Stimulated activated CD8-positive, alpha-beta memory T cell treated with anti-CD3 and anti-CD28 coated beads, Interleukin-2, amount 100 ng/mL, for 1 hour (primary cell): Measurements from ENCODE around the gene ADGRD2.

Experiments
- DNase-seq, 2 donors: peaks; one replicate each; pipeline ENCODE4 v3.0.0-alpha.2; 2020; ENCODE audit warnings: low read depth in 2 of 2

ADGRD2 gene

GRCh38 chr9:124478354-124478753, 28.1 kb downstream of the ADGRD2 start:
- DNase-seq = no peak

DNA sequence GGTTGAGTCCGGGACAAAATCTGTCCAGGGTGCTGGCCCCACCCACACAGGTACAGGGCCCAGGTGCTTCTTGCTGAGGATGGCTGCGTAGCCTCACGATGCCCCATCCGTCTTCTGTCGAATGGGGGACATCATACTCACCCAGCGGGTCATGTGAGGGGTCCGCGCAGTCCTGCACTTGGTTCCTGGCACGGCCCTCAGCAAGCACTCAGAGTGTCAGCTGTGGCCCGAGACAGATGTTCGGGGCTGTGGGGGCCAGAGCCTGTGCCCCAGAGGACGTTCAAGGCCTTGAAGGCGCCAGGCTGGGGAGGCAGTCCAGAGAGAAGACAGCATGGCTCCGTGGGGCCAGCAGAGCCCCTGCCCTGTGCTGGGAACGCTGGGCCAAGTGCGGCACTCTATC, 29.1 kb downstream of the ADGRD2 start:
- DNase-seq = no peak

GRCh38 chr9:124479947-124480620, 29.8 kb downstream of the ADGRD2 start:
- no peak for DNase-seq

DNA sequence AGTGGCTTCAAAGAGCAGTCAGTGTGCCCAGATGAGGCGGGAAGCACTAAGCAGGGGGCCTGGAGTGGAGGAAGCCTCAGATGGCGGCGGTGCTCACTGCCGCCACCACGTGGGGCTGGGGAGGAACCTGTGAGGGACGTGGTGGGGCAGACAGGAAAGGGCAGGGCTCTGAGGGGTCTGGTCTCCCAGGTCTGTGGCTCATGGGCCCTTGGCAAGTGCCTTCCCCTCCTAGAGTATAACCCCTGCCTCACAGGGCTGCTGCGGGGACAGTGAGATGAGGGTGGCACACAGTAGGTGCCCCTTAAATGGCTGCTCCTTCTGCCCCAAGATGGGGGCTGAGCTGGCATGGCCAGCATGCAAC, 30.4 kb downstream of the ADGRD2 start:
- DNase-seq = no peak

DNA sequence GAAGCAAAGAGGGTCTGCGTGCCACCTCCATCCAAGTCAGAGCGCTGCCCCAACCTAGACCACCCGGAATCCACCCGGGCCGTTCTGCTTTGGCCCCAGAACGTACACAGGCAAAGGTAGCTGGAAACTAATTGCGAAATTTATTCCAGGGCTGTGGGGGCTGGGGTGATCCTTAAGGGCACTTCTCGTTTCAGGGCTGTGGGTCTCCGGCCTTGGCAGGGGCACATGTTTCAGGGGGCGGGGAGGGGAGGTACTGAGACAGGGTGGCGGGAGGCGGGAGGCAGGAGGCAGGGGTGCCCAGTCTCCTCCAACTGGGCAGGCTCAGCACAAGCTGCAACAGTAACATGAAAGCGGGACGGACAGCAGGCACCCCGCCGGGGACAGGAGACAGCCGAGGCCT, 30.9 kb downstream of the ADGRD2 start:
- DNase-seq = no peak

GRCh38 chr9:124482431-124483031, 32.3 kb downstream of the ADGRD2 start:
- DNase-seq = no peak

- no peak for DNase-seq
Measured at GRCh38 chr9:124483481-124483880, 33.2 kb downstream of the ADGRD2 start.

DNA sequence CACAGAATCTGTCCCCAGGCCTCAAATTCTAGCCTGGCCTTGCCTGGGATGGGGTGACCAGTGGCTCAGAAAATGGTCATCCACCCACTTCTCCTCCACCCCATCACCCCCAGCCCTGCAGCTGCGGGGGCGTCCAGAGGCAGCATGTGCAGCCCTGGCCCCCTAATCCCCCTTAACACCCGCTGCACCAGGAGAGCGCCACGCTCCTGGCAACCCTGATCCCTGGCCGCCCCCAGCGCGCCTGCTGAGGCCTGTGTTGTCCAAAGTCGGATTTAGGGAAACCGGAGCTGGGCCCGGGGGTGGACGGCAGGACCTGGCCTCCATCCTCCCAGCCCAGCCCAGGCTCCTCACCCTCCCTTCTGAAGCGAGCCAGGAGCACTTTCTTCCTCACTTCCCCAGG, 35.0 kb downstream of the ADGRD2 start:
- DNase-seq = no peak

DNA sequence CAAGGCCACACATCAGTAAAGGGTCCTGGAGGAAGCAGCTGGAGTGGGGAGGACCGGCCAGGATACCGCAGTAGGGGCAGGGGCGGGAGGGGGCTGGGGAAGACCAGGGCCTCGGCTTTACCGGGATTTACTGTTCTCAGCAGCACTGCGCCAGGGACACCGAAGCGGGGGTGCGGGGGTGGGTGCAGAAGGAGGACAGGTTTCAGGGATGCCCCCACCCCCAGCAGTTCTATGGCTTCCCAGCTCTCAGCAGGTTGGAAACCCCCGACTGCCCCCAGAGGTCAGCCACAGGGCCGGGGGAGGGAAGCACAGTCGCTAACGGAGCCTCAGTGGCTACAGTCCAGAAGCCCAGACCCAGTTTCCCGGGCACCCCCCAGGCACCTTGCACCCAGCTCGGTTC, 35.7 kb downstream of the ADGRD2 start:
- DNase-seq = no peak

GRCh38 chr9:124486778-124487259, 36.6 kb downstream of the ADGRD2 start:
- no peak for DNase-seq

DNA sequence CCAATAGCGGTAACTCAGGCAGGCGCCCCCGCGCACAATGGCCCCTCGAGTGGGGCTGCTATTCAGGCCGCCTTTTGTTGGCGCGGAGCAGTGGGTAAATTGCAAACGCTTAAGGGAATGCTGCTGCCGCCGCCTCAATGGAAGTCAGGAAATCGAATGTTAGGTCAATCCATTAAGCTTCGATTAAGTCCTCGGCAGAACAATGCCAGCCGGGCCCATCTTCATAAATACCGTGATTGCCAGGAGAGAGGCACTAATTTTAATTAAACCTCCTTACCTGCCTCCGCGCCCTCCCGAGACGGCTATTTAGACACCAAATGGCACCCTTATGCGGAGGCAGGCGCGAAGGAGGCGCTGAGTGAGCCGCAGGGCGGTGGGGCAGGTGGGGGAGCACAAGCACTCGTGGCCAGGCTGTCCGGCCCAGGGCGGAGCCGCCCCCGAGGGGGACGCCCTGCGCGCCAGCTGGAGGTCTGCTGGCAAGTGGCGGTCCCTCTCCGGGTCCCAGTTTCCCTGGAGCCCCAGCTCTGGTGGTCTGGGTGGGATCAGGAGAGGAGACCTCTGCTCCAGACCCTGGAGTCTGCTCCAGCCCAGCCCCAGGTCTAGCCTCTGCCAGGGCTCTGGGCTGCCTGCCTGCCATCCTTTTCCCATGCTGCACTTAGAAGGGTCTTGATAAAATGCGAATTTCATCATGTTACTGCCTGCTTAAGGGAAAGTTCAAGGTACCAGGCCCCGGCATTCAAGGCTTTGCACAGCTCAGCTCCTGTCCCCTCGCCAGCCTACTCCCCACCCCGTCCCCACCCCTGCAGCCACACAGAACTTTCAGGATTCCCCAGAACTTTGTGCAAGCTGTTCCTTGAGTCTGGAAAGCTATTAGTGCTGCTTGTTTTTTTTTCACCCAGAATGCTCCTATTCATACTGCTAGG, 37.3 kb downstream of the ADGRD2 start:
- no peak for DNase-seq

- no peak for DNase-seq
Measured at GRCh38 chr9:124488641-124489210, 38.5 kb downstream of the ADGRD2 start.

GRCh38 chr9:124489222-124489621, 39.0 kb downstream of the ADGRD2 start:
- no peak for DNase-seq

- no peak for DNase-seq
Measured at GRCh38 chr9:124490004-124490403, 39.8 kb downstream of the ADGRD2 start.

DNA sequence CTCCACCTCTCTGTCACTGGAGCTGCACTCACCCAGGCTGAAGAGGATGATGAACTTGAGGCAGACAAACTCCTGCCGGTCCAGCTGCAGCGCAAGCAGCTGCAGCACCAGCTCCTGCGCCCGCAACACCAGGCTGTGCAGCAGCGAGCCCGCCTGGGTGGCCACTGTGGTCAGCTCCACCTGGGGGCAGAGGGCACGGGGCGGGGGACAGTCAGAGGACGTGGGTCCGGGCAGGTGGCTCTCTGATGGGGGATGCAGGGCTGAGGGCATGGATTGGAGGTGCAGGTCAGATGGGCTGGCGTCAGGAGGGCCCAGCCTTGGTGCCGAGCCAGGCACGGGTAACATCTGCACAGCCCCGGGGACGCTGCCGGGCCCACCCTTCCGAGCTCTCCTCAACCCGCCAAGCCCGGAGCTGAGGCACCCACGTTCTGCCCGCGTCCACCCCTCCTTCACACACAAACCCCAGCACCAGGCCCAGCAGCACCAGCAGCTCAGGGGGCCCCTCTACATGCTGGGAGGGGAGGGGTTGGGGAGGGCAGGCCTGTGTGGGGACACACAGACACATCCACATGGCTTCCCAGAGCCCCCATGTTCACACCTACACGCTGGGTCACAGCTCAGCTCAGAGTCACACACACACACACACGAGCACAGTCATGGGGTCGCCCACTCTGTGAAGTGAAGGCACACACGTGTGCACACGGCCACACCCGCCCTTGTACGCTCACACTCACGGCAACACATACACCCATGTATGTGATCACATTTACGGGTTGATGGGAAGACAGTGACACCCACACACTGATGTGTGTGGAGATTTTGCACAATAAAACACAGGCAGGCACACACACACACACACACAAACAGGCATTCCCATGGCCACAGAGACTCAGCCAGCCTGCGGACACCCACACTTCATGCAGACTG, 41.1 kb downstream of the ADGRD2 start:
- DNase-seq = no peak

GRCh38 chr9:124492818-124493217, 42.6 kb downstream of the ADGRD2 start:
- no peak for DNase-seq

GRCh38 chr9:124493218-124493617, 43.0 kb downstream of the ADGRD2 start:
- DNase-seq = no peak

DNA sequence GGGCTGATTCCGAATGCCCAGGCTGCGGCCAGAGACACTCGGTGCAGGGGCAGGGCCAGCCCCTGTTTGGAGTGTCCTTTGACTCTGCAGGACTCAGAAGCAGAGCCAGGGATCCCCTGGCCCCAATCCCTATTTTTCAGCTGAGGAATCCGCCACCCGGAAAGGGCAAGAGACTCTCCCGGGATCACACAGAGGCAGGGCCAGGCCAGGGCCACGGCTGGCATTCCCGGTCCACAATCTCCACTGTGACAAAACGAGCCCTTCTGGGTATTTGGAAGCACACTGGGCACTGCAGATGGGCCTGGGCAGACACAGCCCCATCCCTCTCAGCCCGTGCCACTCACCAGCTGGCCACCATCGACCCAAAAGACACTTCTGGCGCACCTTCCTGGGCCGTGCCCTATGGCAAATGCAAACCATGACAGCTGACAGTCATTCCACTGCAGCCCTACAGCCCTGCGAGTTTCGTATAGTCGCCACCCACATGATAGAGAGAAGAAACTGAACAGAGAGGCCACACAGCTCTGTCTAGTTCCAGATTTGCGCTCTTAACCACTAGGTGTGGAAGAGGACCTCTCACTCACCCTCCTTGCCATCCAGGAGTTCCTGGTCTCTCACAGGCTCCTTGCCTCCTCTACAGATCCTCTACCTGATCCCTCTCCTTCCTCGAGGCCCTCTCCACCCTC, 43.7 kb downstream of the ADGRD2 start:
- DNase-seq = no peak

DNA sequence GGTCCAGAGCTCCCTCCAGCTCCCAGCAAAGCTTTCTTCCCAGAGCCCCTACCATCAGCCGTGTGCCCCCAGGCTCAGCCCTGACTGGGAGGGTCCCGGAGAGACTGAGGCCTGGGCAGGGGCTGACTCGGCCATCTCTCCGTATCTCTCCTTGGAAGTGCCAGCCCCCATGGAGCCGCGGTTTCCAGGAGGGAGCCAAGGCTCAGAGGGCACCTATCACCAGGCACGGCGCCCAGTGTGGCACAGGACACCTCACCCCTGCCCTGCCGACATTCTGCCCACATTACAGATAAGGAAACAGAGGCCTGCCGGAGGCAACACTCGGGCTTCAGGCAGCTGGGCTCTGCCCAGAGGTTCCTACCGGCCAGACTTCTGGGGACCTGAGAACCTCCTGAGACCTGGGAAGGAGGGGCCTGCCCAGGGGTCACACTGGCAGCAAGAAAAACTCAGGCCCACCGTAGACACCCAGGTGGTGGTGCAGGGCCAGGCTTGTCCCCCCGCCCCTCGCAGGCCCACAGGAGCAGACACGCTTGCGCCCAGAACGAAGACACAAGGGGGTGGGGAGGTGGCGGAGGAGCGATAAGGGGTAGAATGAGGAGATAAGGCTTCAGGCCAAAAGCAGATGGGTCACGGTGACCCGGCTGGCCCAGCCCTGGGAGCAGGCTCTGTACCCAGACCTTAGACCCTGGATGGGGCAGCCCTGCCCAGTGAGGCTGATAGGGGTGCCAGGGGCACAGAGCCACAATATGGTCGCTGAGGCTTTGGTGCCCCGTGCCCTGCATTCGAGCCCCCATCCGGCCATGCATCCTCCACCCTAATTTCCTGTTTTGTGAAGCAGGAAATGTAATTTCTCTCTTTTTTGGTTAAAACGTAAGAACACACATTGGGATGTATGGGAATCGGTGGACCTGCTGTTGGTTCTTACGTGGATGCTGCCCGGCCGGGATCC, 45.1 kb downstream of the ADGRD2 start:
- DNase-seq = no peak

DNA sequence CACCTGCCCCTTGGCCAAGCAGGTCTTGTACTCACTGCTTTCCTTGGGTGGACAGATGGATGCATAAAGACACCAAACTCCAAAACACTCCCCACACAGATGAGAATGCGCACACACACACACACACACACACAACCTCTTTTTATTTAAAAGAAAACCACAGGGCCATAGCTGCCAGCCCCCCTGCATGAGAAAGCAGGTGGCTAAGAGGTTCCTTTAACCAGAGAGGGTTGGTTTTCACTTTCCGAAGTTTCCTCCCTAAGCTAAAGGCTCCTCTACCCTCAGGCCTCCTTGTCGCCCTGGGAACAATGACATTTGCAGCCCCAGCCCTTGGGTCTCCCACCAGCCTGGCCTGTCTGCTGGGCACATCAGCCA, 45.8 kb downstream of the ADGRD2 start:
- DNase-seq = no peak
